Duodenal mucosa (tissue), 2 donors: ENCODE results near the gene TRIM40.

Experiments
- H3K27ac ChIP-seq: one replicate; pipeline ENCODE4 v1.7.0; 2013; ENCODE audit warnings: low read depth, low read length
- H3K27me3 ChIP-seq, 2 donors: one replicate each; pipeline ENCODE4 v1.7.0; 2013; ENCODE audit warnings: low read length in 2 of 2, control low read depth in 1 of 2; ENCODE audit not compliant: insufficient read depth in 2 of 2, control insufficient read depth in 1 of 2
- H3K36me3 ChIP-seq, 2 donors: one replicate each; pipeline ENCODE4 v1.7.0; 2013; ENCODE audit warnings: low read length in 2 of 2, control low read depth in 1 of 2; ENCODE audit not compliant: insufficient read depth in 2 of 2, control insufficient read depth in 1 of 2
- H3K4me1 ChIP-seq, 2 donors: one replicate each; pipeline ENCODE4 v1.7.0; 2013; ENCODE audit warnings: low read length in 2 of 2, control low read depth in 1 of 2; ENCODE audit not compliant: insufficient read depth in 2 of 2, control insufficient read depth in 1 of 2
- H3K4me3 ChIP-seq, 2 donors: one replicate each; pipeline ENCODE4 v1.7.0; 2013; ENCODE audit warnings: low read length in 2 of 2, low read depth in 1 of 2
- H3K9ac ChIP-seq, 2 donors: one replicate each; pipeline ENCODE4 v1.7.0; 2013; ENCODE audit warnings: low read length in 2 of 2, low read depth in 1 of 2
- H3K9me3 ChIP-seq, 2 donors: one replicate each; pipeline ENCODE4 v1.7.0; 2013; ENCODE audit warnings: low read length in 2 of 2, control low read depth in 1 of 2; ENCODE audit not compliant: control insufficient read depth in 1 of 2

Gene TRIM40

DNA sequence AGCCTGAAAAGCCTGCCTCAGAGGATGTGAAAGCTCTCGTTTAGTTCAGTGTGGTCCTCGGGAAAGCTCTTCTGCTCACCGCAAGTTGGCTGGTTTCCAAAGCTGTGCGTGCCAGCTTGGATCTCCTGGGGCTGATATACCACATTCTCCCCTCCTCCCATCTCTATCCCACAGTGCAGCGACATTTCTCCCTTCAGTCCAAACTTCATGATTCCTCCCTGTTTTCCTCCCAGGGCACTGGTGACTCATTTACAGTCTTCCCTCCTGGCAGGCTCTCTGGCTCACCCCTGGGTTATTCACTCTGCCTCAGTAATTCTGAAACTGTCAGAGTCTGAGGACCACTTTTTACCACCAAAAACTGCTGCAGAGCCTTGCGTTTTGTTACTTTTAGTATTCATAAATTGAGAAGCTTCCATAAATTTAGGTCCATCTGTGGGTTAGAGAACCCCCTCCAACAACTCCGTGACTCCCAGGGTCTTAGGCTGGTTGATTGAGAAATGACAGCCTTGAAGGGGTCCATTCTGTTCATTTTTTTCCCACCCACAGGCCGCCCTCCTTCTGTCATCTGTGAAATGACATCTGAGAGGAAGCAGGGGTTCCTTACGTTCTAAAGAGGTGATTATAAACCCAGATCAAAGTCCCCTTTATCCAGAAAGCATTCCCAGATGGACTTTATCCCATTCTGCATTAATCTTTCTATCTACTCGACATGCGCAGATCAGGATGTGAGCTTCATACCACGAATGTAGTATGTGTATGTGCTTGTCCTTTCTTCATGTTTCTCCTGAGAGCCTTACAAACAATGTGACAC is 19.0 kb downstream of the TRIM40 start:
- Histone ChIP-seq H3K9ac (peak overlapping the region; percentile 12 to 59), H3K4me3 (peak overlapping the region; percentile 25 to 45), H3K27me3 (no peaks in the 10 kb centered on the region), H3K36me3 (no peaks in the 10 kb centered on the region), H3K27ac (peak overlapping the region; percentile 61), H3K4me1 (peaks cover 28 to 29% of the 10 kb centered on the region in 2 donors), H3K9me3 (no peaks in the 10 kb centered on the region)

DNA sequence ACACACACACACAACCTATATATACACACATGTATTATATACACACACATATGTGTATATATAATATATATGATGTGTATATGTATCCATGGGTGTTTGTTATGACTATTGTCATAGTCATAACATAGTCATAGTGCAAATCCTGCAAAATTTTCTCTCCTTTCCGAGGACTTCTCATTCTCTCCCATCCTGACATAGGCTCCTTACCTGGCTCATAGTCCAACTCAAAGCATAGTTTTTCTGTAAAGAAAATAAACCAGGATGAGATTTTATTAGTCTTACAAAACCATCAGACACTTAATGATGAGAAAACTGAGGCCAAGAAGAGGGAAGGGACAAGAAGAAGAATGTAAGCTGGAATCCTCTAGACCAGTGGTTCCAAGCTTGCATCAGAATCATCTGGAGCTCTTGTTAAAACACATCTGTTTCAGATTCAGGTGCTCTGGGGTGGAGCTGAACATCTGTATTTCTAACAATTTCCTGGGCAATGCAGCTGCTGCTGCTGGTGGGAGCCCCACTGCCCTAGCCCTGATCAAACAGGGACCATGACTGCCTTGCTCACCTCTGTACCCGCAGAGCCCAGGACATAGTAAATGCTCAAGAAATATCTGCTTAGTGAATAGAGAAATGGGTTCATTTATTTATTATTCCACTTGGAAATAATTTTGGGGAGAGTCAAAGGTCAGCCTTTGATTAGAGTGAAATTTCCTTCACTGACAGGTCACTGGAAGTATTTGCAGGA is 19.8 kb downstream of the TRIM40 start:
- H3K9ac ChIP-seq, result peak overlapping the region in 1 of 2 donors; percentile 39
- peak overlapping the region; percentile 11 for H3K27ac ChIP-seq
- peaks cover 28 to 29% of the 10 kb centered on the region in 2 donors for H3K4me1 ChIP-seq
- no peak overlapping the region for H3K4me3 ChIP-seq
- no peaks in the 10 kb centered on the region for H3K36me3 ChIP-seq
- no peaks in the 10 kb centered on the region for H3K9me3 ChIP-seq
- no peaks in the 10 kb centered on the region for H3K27me3 ChIP-seq

DNA sequence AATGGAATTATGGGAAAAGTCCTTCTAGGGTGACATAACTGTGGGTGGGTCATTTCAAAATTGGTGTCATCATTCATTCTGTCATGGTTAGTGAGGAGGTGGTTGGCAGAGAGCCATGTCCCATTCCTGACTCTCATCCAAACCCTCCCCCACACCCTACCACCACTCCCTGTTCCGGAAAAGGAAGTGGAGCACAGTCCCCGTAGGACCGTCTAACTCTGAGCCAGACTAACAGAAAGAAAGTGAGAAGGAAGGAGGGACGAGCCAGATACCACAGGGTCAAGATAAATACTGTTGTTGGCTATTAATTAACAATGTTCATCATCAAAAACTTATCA is 20.3 kb downstream of the TRIM40 start:
- Histone ChIP-seq H3K27me3 (no peaks in the 10 kb centered on the region), H3K9ac (no peak overlapping the region), H3K36me3 (no peaks in the 10 kb centered on the region), H3K9me3 (no peaks in the 10 kb centered on the region), H3K4me1 (peaks cover 28 to 29% of the 10 kb centered on the region in 2 donors), H3K27ac (no peak overlapping the region), H3K4me3 (no peak overlapping the region)

DNA sequence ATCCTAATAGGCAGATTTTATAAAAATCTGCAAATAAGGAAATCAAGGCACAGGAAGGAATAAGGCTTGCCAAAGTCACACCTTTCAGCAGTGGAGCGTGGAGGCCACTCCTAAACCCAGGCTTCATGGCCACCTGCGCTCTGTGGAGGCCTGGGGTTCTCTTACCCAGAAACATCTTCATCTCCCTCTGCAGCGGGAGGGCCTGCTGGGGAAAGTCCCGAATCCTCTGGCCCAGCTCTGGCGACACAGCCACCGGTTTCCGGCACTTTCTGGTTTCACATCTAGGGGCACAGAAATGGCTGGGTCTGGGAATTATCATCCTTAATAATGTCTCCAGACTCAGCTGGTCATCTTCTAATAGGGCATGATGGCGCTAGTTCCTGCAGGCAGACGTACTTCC is 20.8 kb downstream of the TRIM40 start:
- H3K27ac ChIP-seq, result no peak overlapping the region

DNA sequence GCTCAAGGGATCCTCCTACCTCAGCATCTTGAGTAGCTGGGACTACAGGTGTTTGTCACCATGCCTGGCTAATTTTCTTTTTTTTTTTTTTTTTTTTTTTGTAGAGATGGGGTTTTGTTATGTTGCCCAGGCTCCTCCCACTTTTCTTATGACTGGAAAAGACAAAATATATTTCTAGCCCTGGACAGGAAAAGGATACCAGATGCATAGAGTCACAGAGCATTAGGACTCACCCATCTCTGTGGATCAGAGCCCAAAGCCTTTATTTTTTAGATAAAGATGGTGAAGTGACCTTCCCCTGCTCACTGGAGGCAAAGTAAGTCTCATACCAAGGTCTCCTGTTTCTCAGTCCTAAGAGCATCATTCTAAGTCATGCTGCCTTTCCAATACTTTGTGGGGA is 21.6 kb downstream of the TRIM40 start:
- Histone ChIP-seq H3K4me1 (peaks cover 28 to 33% of the 10 kb centered on the region in 2 donors), H3K27me3 (no peaks in the 10 kb centered on the region), H3K9ac (no peak overlapping the region), H3K4me3 (no peak overlapping the region), H3K27ac (no peak overlapping the region), H3K36me3 (no peaks in the 10 kb centered on the region), H3K9me3 (no peaks in the 10 kb centered on the region)

More for the DNA sequence above, 20.8 kb downstream of the TRIM40 start:
- Histone ChIP-seq H3K4me3 (no peak overlapping the region), H3K9ac (no peak overlapping the region), H3K4me1 (peaks cover 28 to 29% of the 10 kb centered on the region in 2 donors), H3K36me3 (no peaks in the 10 kb centered on the region), H3K27me3 (no peaks in the 10 kb centered on the region), H3K9me3 (no peaks in the 10 kb centered on the region)

DNA sequence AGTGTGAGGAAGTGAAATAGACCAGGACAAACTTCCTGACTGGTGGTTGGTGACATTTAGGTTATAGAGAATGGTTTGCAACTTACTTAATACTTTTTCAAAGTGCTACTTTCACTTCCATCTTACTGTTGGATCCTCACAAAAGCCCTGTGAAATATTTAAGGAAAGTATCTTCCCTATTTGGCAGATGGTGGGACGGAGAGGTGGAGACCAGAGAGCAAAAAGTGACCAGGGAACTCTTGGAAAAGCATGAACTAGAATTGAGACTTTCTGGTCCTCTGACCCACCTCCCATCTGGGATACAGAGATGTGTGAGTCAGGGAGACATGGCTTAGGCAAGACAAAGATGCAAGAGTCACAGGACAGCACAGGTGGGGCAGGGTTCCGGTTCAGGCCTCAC is 22.1 kb downstream of the TRIM40 start:
- H3K9me3 ChIP-seq, result no peaks in the 10 kb centered on the region
- no peak overlapping the region for H3K4me3 ChIP-seq
- no peaks in the 10 kb centered on the region for H3K27me3 ChIP-seq
- H3K4me1 ChIP-seq, result peaks cover 28 to 33% of the 10 kb centered on the region in 2 donors
- H3K27ac ChIP-seq, result no peak overlapping the region
- no peaks in the 10 kb centered on the region for H3K36me3 ChIP-seq
- H3K9ac ChIP-seq, result no peak overlapping the region

DNA sequence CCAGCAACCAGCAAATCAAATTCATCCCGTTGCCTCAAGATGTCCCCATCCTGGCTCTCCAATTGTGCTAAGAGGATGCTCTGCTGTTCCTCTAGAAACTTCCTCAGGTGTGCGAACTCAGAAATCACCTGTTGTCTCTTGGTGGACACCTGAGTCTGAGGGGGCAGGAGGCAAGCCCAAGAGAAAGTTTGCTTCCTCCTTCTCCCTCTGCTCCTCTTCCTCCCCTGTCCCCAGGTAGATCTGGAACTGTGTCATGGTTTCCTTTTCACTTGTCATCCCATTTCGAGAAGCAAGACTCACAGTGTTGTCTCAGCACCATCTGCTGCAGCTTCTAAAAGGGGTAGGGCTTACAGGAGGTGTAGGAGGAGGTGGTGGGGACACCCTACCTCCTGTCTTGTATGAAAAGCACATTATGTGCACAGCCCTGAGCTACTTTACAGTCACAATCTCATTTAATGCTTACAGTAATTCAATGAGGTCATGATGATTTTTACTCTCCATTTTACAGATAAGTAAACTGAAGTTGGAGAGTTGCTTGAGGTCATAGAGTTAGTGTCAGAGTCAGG is 22.6 kb downstream of the TRIM40 start:
- no peaks in the 10 kb centered on the region for H3K9me3 ChIP-seq
- no peak overlapping the region for H3K9ac ChIP-seq
- H3K36me3 ChIP-seq, result no peaks in the 10 kb centered on the region
- no peak overlapping the region for H3K4me3 ChIP-seq
- peaks cover 26 to 33% of the 10 kb centered on the region in 2 donors for H3K4me1 ChIP-seq
- no peak overlapping the region for H3K27ac ChIP-seq
- H3K27me3 ChIP-seq, result no peaks in the 10 kb centered on the region

DNA sequence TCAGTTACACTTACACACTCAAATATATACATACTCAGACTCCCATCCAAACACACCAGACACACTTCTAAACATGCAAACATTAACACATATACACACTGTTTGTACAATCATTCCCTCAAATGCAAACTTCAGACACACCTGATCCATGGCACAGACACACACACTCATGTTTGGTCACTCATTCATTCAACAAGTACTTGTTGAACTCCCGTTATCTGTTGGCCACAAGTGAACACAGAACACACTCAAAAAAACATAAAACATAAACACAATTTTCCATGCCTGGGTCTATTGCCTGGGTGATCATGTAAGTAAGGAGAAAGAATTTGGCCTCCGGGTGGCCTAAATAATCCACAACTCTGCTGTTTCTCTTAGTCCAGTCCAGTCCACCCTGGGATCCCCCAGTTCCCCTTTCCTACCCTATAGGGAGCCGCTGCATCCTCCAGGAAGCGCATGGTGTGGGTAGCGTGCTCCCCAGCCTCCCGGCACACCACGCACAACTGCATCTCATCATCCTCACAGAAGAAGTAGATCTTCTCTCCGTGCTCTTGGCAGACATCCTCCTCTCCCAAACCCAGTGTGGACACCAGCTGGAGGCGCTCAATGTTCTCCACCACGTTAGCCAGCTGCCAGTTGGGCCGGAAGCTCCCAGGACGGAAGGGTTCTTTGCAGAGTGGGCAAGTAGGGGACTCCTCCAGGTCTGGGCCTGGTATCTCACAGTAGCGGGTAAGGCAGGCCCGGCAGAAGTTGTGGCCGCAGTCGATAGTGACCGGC is 24.3 kb downstream of the TRIM40 start:
- H3K36me3 ChIP-seq, result no peaks in the 10 kb centered on the region
- H3K4me3 ChIP-seq, result no peak overlapping the region
- H3K4me1 ChIP-seq, result peaks cover 14 to 25% of the 10 kb centered on the region in 2 donors
- H3K9ac ChIP-seq, result no peak overlapping the region
- no peak overlapping the region for H3K27ac ChIP-seq
- H3K9me3 ChIP-seq, result no peaks in the 10 kb centered on the region
- no peaks in the 10 kb centered on the region for H3K27me3 ChIP-seq

DNA sequence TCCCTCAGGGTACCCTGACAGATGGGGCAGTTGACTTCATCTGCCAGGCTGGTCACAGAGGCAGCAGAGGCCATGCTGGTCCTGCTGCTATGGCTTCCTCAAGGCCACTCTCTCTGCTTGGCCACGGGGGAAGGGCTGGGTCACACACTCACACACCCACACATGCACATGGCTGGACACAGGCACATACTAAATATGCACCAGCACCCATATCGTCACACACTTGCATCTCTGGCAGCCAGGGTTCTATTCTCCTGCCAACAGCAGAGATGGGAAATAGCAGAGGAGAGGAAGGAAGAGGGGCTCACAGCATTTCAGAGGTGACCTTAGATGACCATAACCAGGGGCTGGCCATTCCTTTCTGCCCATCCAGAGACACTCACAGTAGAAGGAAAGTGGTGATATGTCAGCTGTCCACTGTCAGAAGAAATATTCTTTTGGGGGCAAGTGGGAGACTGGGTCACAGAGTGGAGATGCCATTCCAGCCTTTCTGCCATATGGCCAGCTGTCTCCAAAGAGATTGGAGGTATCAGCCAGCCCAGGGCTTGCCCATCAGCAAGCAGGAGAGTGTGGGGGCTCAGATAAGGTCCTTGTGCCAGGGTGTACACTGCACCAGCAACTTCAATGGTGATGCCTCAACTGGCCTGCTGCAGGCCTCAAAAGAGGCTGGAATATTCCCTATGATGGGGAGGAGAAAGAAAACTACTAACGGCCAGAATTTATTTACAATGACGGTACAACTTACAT is 25.0 kb downstream of the TRIM40 start, which contains the start of gene TRIM10:
TSS of gene TRIM10 (minus strand) at position 427 of the 747 bp plus-strand sequence. CDS start at position 74, 353 bp downstream.
- H3K27ac ChIP-seq, result no peak within 1 kb of the TSS
- no peaks in the 10 kb centered on the region for H3K27me3 ChIP-seq

More for the DNA sequence above, 25.0 kb downstream of the TRIM40 start, which contains the start of gene TRIM10:
- H3K9me3 ChIP-seq, result no peaks in the 10 kb centered on the region
- H3K4me3 ChIP-seq, result no peak within 1 kb of the TSS
- H3K9ac ChIP-seq, result no peak within 1 kb of the TSS
- no peaks in the 10 kb centered on the region for H3K36me3 ChIP-seq
- H3K4me1 ChIP-seq, result peaks cover 11 to 19% of the 10 kb centered on the region in 2 donors
